ENCODE measurements around the gene ZSCAN20.
A peak's percentile ranks its signal among the peaks of the same experiment; 100 is the strongest.

The ZSCAN20 gene

GRCh38 chr1:33472269-33472980 is at the start of gene ZSCAN20:
TSS of gene ZSCAN20 (plus strand) at chr1:33472645. CDS start at chr1:33479289, 6,644 bp downstream.
- peak; percentile 99 for DNase-seq

- DNase-seq: peak; percentile 12
Measured at GRCh38 chr1:33424205-33424604, 48.2 kb upstream of the ZSCAN20 start.

GRCh38 chr1:33424610-33425009 is 47.8 kb upstream of the ZSCAN20 start:
- DNase-seq: no peak

GRCh38 chr1:33425900-33426299 is 46.5 kb upstream of the ZSCAN20 start:
- no peak for DNase-seq

GRCh38 chr1:33426916-33427315 is 45.5 kb upstream of the ZSCAN20 start:
- DNase-seq: peak; percentile 61

- DNase-seq: no peak
Measured at GRCh38 chr1:33428661-33429060, 43.8 kb upstream of the ZSCAN20 start.

- DNase-seq: peak; percentile 32
Measured at GRCh38 chr1:33429332-33429731, 43.1 kb upstream of the ZSCAN20 start.

- peak; percentile 76 for DNase-seq
Measured at GRCh38 chr1:33429856-33430691, 42.4 kb upstream of the ZSCAN20 start.

- DNase-seq: peak; percentile 98
Measured at GRCh38 chr1:33430692-33431593, 41.5 kb upstream of the ZSCAN20 start, which contains the start of gene PHC2. TSS of gene PHC2 (minus strand) at chr1:33431095. CDS start at chr1:33375539, 55,556 bp downstream.

- DNase-seq: peak; percentile 46
Measured at GRCh38 chr1:33433509-33434362, 38.7 kb upstream of the ZSCAN20 start.

GRCh38 chr1:33434363-33434750 is 38.1 kb upstream of the ZSCAN20 start:
- DNase-seq: no peak

- peak; percentile 67 for DNase-seq
Measured at GRCh38 chr1:33435096-33435820, 37.2 kb upstream of the ZSCAN20 start.

GRCh38 chr1:33436557-33437285 is 35.7 kb upstream of the ZSCAN20 start:
- DNase-seq: peak; percentile 78

GRCh38 chr1:33438364-33439160 is 33.9 kb upstream of the ZSCAN20 start:
- DNase-seq: no peak

GRCh38 chr1:33439662-33440061 is 32.8 kb upstream of the ZSCAN20 start:
- DNase-seq: no peak

- no peak for DNase-seq
Measured at GRCh38 chr1:33441088-33441745, 31.2 kb upstream of the ZSCAN20 start.

- no peak for DNase-seq
Measured at GRCh38 chr1:33442141-33442540, 30.3 kb upstream of the ZSCAN20 start.

- DNase-seq: no peak
Measured at GRCh38 chr1:33443080-33443704, 29.3 kb upstream of the ZSCAN20 start.

Data from eye (tissue), 1 donor.